Thyroid gland (tissue), 4 donors: ENCODE results near the gene PLXNC1.

Experiments
- POLR2A ChIP-seq, 2 donors: fragments of 450-650 bp; IDR thresholded peaks; one replicate each; pipeline ENCODE4 v1.6.1; 2017; ENCODE audit warnings: antibody characterized with exemption in 2 of 2, mild to moderate bottlenecking in 2 of 2, moderate library complexity in 1 of 2
- TF ChIP-seq, protein P1 (sequence below), 6 experiments: fragments of 200-600 bp in 3 of 6; fragments of 450-650 bp in 3 of 6; sonication (generic) in 3 of 6; IDR thresholded peaks; one replicate each; pipeline ENCODE4 v1.5.1; 2016 to 2019; ENCODE audit warnings: antibody characterized with exemption in 6 of 6, mild to moderate bottlenecking in 2 of 6, inconsistent platforms in 1 of 6, moderate library complexity in 1 of 6

DNA sequence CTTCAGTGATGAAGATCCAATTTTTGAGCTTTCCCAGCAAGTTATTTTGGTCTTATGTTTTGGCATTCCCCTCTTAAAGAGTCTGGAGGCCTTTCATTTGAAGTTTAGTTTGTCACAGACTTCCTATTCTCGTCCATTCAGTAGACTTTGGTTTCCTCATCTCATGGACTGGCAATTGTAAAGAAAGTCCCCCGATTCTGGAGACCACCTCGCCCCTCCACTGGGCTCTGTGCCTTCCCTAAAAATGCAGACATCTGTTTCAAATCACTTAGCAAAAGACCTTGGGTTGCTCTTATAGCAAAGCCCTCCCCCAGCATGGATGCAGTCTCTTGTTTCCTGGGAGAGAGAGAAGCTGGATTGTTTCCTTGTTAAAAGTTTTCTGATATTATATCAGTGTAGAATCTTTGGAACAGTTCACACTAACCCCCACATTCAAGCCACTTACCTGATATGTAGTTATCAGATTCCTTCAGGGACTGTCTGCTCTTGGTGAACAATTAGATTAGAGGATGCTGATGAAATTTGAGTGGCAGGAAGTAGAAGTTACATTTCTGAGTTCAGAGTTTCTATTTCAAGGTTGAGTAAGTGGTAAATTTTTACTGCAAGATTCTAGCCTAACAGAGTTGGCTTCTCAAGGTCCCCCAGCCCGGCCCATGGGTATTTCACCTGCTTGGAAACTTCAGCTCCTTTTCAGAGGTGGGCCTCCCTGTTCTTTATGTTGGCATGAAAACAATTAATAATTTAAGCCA lies 56.3 kb downstream of the PLXNC1 start:
- TF ChIP-seq, protein P1, sequence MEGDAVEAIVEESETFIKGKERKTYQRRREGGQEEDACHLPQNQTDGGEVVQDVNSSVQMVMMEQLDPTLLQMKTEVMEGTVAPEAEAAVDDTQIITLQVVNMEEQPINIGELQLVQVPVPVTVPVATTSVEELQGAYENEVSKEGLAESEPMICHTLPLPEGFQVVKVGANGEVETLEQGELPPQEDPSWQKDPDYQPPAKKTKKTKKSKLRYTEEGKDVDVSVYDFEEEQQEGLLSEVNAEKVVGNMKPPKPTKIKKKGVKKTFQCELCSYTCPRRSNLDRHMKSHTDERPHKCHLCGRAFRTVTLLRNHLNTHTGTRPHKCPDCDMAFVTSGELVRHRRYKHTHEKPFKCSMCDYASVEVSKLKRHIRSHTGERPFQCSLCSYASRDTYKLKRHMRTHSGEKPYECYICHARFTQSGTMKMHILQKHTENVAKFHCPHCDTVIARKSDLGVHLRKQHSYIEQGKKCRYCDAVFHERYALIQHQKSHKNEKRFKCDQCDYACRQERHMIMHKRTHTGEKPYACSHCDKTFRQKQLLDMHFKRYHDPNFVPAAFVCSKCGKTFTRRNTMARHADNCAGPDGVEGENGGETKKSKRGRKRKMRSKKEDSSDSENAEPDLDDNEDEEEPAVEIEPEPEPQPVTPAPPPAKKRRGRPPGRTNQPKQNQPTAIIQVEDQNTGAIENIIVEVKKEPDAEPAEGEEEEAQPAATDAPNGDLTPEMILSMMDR (IDR thresholded peaks at IDR 0.05): no peak
- no peak for TF ChIP-seq POLR2A (IDR thresholded peaks at IDR 0.05)
